ENCODE measurements around the gene EZH1. TPM values are rescaled to one million over a fixed set of nuclear protein-coding genes. Genes with fewer than 3 reads are reported as not detected.

EZH1 gene
- total RNA-seq, 1 experiment from 2014 or later: 22.4 TPM

DNA sequence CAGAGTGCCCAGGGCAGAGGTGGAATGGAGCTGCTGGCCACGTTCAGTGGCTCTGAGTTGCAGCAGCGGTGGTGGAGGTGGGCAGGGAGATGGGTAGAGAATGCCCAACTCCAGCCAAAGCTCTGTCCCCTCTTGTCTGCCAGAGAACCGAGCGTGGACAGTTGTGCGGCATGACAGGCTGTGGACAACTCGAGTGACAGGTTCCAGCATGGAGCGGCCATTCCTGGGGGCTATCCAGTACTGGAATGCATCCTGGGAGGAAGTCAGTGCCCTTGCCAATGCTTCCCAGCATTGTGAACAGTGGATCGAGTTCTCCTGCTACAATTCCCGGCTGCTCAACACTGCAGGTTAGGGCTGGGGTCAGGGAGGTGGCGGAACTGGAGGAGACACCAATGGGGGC is 54.2 kb downstream of the EZH1 start (continued):
- TF ChIP-seq, protein P1, sequence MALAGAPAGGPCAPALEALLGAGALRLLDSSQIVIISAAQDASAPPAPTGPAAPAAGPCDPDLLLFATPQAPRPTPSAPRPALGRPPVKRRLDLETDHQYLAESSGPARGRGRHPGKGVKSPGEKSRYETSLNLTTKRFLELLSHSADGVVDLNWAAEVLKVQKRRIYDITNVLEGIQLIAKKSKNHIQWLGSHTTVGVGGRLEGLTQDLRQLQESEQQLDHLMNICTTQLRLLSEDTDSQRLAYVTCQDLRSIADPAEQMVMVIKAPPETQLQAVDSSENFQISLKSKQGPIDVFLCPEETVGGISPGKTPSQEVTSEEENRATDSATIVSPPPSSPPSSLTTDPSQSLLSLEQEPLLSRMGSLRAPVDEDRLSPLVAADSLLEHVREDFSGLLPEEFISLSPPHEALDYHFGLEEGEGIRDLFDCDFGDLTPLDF (CRISPR knock-in tag; IDR thresholded peaks at IDR 0.05): no peak
- no peak for TF ChIP-seq MXD4 (CRISPR knock-in tag; IDR thresholded peaks at IDR 0.05; ENCODE audit: borderline replicate concordance)

- H3K4me3 Mint-ChIP-seq: no peak overlapping the region
- ATAC-seq: no peak
- DNase-seq (ENCODE audit: low spot score): no peak
- peaks cover 14% of the 10 kb centered on the region; the same call in 1 of the 2 replicates for H3K36me3 Mint-ChIP-seq
- H3K27me3 Mint-ChIP-seq (ENCODE audit: low read depth): peaks cover 14% of the 10 kb centered on the region
- TF ChIP-seq ZNF232 (CRISPR knock-in tag; IDR thresholded peaks at IDR 0.05): no peak
- TF ChIP-seq STAT6 (CRISPR knock-in tag; conservative IDR thresholded peaks at IDR 0.05; ENCODE audit: low read depth): no peak
- TF ChIP-seq, protein P2, sequence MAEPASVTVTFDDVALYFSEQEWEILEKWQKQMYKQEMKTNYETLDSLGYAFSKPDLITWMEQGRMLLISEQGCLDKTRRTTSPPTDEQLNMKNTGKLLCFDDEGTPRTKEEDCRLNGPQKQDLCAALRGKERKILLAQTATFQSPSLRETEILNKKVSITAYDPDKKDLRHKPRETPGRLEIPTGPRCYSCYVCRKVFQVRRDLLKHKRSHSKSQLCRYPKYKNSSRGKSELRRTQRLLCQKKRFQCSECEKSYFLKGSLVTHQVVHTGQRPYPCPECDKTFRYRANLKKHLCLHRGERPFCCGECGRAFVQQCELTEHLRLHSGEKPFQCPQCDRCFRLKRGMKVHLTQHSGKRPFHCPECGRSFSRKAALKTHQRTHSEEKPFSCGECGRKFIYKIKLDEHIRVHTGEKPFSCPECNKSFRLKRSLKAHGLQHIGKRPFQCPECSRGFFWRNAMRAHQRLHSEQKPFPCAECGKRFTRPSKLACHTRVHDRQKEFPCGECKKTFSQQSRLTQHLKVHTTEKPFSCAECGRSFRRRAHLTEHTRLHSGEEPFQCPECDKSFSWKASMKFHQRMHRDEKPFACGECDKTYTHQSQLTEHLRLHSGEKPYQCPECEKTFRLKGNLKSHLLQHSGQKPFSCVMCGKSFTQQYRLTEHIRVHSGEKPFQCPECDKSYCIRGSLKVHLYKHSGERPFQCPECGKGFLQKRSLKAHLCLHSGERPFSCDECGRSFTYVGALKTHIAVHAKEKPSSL (CRISPR knock-in tag; conservative IDR thresholded peaks at IDR 0.05): no peak
- no peak for TF ChIP-seq MYBL2 (CRISPR knock-in tag; IDR thresholded peaks at IDR 0.05)
- TF ChIP-seq TEAD1 (CRISPR knock-in tag; IDR thresholded peaks at IDR 0.05): no peak
- TF ChIP-seq, protein P3, sequence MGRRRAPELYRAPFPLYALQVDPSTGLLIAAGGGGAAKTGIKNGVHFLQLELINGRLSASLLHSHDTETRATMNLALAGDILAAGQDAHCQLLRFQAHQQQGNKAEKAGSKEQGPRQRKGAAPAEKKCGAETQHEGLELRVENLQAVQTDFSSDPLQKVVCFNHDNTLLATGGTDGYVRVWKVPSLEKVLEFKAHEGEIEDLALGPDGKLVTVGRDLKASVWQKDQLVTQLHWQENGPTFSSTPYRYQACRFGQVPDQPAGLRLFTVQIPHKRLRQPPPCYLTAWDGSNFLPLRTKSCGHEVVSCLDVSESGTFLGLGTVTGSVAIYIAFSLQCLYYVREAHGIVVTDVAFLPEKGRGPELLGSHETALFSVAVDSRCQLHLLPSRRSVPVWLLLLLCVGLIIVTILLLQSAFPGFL (CRISPR knock-in tag; IDR thresholded peaks at IDR 0.05; ENCODE audit: borderline replicate concordance): no peak
- TF ChIP-seq, protein P4, sequence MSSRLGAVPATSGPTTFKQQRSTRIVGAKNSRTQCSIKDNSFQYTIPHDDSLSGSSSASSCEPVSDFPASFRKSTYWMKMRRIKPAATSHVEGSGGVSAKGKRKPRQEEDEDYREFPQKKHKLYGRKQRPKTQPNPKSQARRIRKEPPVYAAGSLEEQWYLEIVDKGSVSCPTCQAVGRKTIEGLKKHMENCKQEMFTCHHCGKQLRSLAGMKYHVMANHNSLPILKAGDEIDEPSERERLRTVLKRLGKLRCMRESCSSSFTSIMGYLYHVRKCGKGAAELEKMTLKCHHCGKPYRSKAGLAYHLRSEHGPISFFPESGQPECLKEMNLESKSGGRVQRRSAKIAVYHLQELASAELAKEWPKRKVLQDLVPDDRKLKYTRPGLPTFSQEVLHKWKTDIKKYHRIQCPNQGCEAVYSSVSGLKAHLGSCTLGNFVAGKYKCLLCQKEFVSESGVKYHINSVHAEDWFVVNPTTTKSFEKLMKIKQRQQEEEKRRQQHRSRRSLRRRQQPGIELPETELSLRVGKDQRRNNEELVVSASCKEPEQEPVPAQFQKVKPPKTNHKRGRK (CRISPR knock-in tag; IDR thresholded peaks at IDR 0.05; ENCODE audit: borderline replicate concordance): no peak
- no peak for TF ChIP-seq IRF1 (CRISPR knock-in tag; IDR thresholded peaks at IDR 0.05)
- no peak for TF ChIP-seq RORB (CRISPR knock-in tag; IDR thresholded peaks at IDR 0.05)
- POLR2A ChIA-PET: interaction anchor here (0.6 to 0.7 kb wide), 2 partner anchors 12 to 38 kb away, joined by 3 read pairs; no protein-coding TSS in a partner anchor
- no peak overlapping the region; the same call in 1 of the 2 replicates for H3K27ac Mint-ChIP-seq
- H3K9me3 Mint-ChIP-seq: no peaks in the 10 kb centered on the region
- peaks cover 20% of the 10 kb centered on the region for H3K4me1 Mint-ChIP-seq
- CTCF ChIA-PET: interaction anchor here (1.9 kb wide), 1 partner anchor 76 kb away, joined by 5 read pairs; no protein-coding TSS in a partner anchor
Observed at GRCh38 chr17:42687707-42688320, 57.0 kb downstream of the EZH1 start.

All from WTC11 (cell line).